Heart right ventricle (tissue), 16 donors: ENCODE data around the gene SPRED3. TPM values are rescaled to one million over a fixed set of nuclear protein-coding genes. Genes with fewer than 3 reads are reported as not detected.

Experiments
- ATAC-seq, 8 donors: fragments of 200-7000 bp; cut with Tn5 transposase; one replicate each; pipeline ENCODE4 v1.9.1; 2020; ENCODE audit warnings: mild to moderate bottlenecking in 8 of 8, moderate library complexity in 8 of 8, moderate number of reproducible peaks in 1 of 8
- DNase-seq, 2 donors: peaks; one replicate each; pipeline ENCODE4 v3.0.0-alpha.2; 2020
- H3K27ac ChIP-seq, 10 donors: fragments of 200-600 bp; sonication (generic) in 2 of 10; one replicate each; pipeline versions ENCODE4 v1.5.0 to v1.8.0; 2020 to 2022; ENCODE audit warnings: mild to moderate bottlenecking in 3 of 10
- H3K27me3 ChIP-seq, 7 donors: fragments of 200-600 bp; one replicate each; pipeline ENCODE4 v1.8.0; 2021 to 2022; ENCODE audit warnings: mild to moderate bottlenecking in 2 of 7
- H3K36me3 ChIP-seq, 9 donors: fragments of 200-600 bp; sonication (generic) in 1 of 9; one replicate each; pipeline versions ENCODE4 v1.5.0 to v1.8.0; 2020 to 2022; ENCODE audit warnings: mild to moderate bottlenecking in 2 of 9
- H3K4me1 ChIP-seq, 9 donors: fragments of 200-600 bp; sonication (generic) in 1 of 9; one replicate each; pipeline versions ENCODE4 v1.5.0 to v1.8.0; 2020 to 2022; ENCODE audit warnings: mild to moderate bottlenecking in 4 of 9
- H3K4me3 ChIP-seq, 10 donors: fragments of 200-600 bp; sonication (generic) in 2 of 10; one replicate each; pipeline versions ENCODE4 v1.5.0 to v1.8.0; 2020 to 2022; ENCODE audit warnings: mild to moderate bottlenecking in 7 of 10, moderate library complexity in 2 of 10
- H3K9me3 ChIP-seq, 11 donors: fragments of 200-600 bp in 10 of 11; sonication (generic) in 2 of 11; one replicate each; pipeline versions ENCODE4 v1.5.0 to v1.8.0; 2013 to 2022; ENCODE audit warnings: mild to moderate bottlenecking in 2 of 11, control low read depth in 1 of 11, moderate library complexity in 1 of 11
- WGBS, 2 donors: extraction: QIAGEN DNeasy Blood & Tissue Kit; methylation state at CpG; one replicate each; pipeline ENCODE4 v1.1.7; 2013; ENCODE audit warnings: inconsistent platforms in 1 of 2; 5-methylcytosine and 5-hydroxymethylcytosine counted together
- intact Hi-C, 10 donors: fragments of 100-400 bp; cut with DNase I; formaldehyde crosslinking; loops; one replicate each; pipeline versions ENCODE4 v1.11.1 to v1.14.2; 2022
- polyA plus RNA-seq, 2 donors: library from polyadenylated mRNA; stranded (reverse); fragments of 200-250 nt; gene quantifications; one replicate each; pipeline ENCODE4 v1.2.3, GENCODE V29; 2013
- total RNA-seq, 10 donors: library from RNA; stranded (reverse); fragmentation: NEBNext Ultra II Directional in 3 of 10; extraction: Animal tissue kit (Norgen Biotek cat#: 25700) in 3 of 10; gene quantifications; one replicate each; pipeline versions ENCODE4 v1.2.1 to v1.2.4, GENCODE V29; 2021 to 2023
- TF ChIP-seq, protein P1 (sequence below), 9 donors: fragments of 200-600 bp; sonication (generic) in 2 of 9; IDR thresholded peaks; one replicate each; pipeline versions ENCODE4 v1.5.0 to v1.8.0; 2021 to 2022; ENCODE audit warnings: antibody characterized with exemption in 9 of 9, mild to moderate bottlenecking in 5 of 9, moderate library complexity in 1 of 9
- donor health status: Arrhythmogenic right ventricular cardiomyopathy.
- donor health status: ischemic (EF 13 %, LVEDD 7.1; RV severe dilation, severe dysfunction).
- donor health status: healthy with polysubstance abuse.
- donor health status: DM: no; HTN: yes; CAD: no.
- donor health status: DM: no; HTN: no; CAD: no.
- donor health status: ischemic (EF 25% LVEDD 6.9; RV normal size, moderate dysfunction).
- donor health status: ischemic (EF 25% LVEDD 5.7; RV mildly dilated, moderate dysfunction).
- donor health status: healthy.
- donor health status: DM: yes; HTN: yes; CAD: no.
- donor health status: Ischemic cardiomyopathy.
- donor health status: ischemic (EF 35%, LVEDD 5.7; RV mildly dilated, moderate dysfunction).
- donor health status: nonischemic (EF 11% LVEDD 7.7; RV severe dilation, severe dysfunction).
- donor health status: DM: yes; HTN: yes; CAD: no.
- donor health status: PGD.
- donor health status: ischemic (EF 29% LVEDD 5.4; RV normal size, mild dysfunction).
- donor health status: nonischemic (EF 23%, LVEDD 6.1; RV moderate dilation, normal function).

The SPRED3 gene
- total and polyA plus RNA-seq, 12 donors, result 0.17 to 1.7 (median 0.54) TPM

- Histone ChIP-seq H3K27ac (no peak overlapping the region), H3K9me3 (no peaks in the 10 kb centered on the region), H3K27me3 (peaks cover 0 to 14% (median 5%) of the 10 kb centered on the region in 7 donors), H3K4me1 (no peaks in the 10 kb centered on the region), H3K4me3 (no peak overlapping the region), H3K36me3 (no peaks in the 10 kb centered on the region)
- intact Hi-C loops, result no loop called here
- WGBS, 2 donors, result 90 to 95% methylated on average over 7 of the region's 7 CpGs
- no peak for DNase-seq
- TF ChIP-seq, protein P1, sequence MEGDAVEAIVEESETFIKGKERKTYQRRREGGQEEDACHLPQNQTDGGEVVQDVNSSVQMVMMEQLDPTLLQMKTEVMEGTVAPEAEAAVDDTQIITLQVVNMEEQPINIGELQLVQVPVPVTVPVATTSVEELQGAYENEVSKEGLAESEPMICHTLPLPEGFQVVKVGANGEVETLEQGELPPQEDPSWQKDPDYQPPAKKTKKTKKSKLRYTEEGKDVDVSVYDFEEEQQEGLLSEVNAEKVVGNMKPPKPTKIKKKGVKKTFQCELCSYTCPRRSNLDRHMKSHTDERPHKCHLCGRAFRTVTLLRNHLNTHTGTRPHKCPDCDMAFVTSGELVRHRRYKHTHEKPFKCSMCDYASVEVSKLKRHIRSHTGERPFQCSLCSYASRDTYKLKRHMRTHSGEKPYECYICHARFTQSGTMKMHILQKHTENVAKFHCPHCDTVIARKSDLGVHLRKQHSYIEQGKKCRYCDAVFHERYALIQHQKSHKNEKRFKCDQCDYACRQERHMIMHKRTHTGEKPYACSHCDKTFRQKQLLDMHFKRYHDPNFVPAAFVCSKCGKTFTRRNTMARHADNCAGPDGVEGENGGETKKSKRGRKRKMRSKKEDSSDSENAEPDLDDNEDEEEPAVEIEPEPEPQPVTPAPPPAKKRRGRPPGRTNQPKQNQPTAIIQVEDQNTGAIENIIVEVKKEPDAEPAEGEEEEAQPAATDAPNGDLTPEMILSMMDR (IDR thresholded peaks at IDR 0.05), result no peak
- no peak for ATAC-seq
Observed at GRCh38 chr19:38445362-38445761, 56.9 kb downstream of the SPRED3 start.

DNA sequence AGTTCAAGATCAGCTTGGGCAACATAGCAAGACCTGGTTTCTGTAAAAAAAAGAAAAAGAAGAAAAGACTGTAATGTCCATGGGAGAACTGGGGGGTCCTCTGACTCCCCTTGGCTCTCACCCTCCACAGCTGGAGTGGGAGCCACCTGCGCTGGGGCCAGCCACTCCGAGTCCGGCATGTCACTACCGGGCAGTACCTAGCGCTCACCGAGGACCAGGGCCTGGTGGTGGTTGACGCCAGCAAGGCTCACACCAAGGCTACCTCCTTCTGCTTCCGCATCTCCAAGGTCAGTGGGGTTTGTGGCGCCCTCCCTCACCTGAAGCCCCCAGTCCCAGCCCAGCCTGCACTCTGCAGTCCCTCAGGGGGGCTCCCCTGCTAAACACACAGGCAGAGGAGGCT, 59.7 kb downstream of the SPRED3 start:
- TF ChIP-seq, protein P1 (IDR thresholded peaks at IDR 0.05), result no peak
- H3K27me3 ChIP-seq, result peaks cover 0 to 2% (median 0%) of the 10 kb centered on the region in 7 donors
- 93 to 94% methylated on average over 9 of the region's 9 CpGs for WGBS, 2 donors
- ATAC-seq, result no peak
- H3K4me1 ChIP-seq, result no peaks in the 10 kb centered on the region
- H3K27ac ChIP-seq, result no peak overlapping the region
- intact Hi-C loops, result no loop called here
- H3K4me3 ChIP-seq, result no peak overlapping the region
- H3K36me3 ChIP-seq, result no peaks in the 10 kb centered on the region
- H3K9me3 ChIP-seq, result no peaks in the 10 kb centered on the region
- DNase-seq, result no peak

Other genes starting within 250 kb of the SPRED3 start
- under 1 TPM in 6 of 10 donors, not detected in 4; 0.16 to 0.72 (median 0.30) TPM for gene DPF1, start 164.5 kb upstream of the SPRED3 start, total RNA-seq
- gene DPF1, start 164.5 kb upstream of the SPRED3 start, polyA plus RNA-seq, result under 1 TPM in 1 of 2 donors, not detected in 1; 0.09 TPM
- gene PPP1R14A, start 132.3 kb upstream of the SPRED3 start, total RNA-seq, result 10 to 100 TPM; 11.2 to 82.6 (median 20.7) TPM
- gene PPP1R14A, start 132.3 kb upstream of the SPRED3 start, polyA plus RNA-seq, result 100 to 1,000 TPM in 1 of 2 donors, 10 to 100 TPM in 1; 45.4 to 184 TPM
- gene SPINT2, start 124.1 kb upstream of the SPRED3 start, total RNA-seq, result 10 to 100 TPM in 7 of 10 donors, 1 to 10 TPM in 3; 4.5 to 29.2 (median 12.7) TPM
- 10 to 100 TPM in 1 of 2 donors, 1 to 10 TPM in 1; 3.4 to 12.7 TPM for gene SPINT2, start 124.1 kb upstream of the SPRED3 start, polyA plus RNA-seq
- 10 to 100 TPM in 1 of 10 donors, 1 to 10 TPM in 7, not detected in 2; 2.2 to 37.9 (median 3.7) TPM for gene C19orf33, start 84.4 kb upstream of the SPRED3 start, total RNA-seq
- 100 to 1,000 TPM in 1 of 2 donors, 10 to 100 TPM in 1; 24.9 to 133 TPM for gene C19orf33, start 84.4 kb upstream of the SPRED3 start, polyA plus RNA-seq
- 10 to 100 TPM; 24.3 to 42.9 (median 30.2) TPM for gene YIF1B, start 72.8 kb upstream of the SPRED3 start, total RNA-seq
- 100 to 1,000 TPM in 1 of 2 donors, 10 to 100 TPM in 1; 47.2 to 115 TPM for gene YIF1B, start 72.8 kb upstream of the SPRED3 start, polyA plus RNA-seq
- gene KCNK6, start 68.9 kb upstream of the SPRED3 start, total RNA-seq, result 10 to 100 TPM in 6 of 10 donors, 1 to 10 TPM in 4; 4.5 to 31.6 (median 13.7) TPM
- 1 to 10 TPM; 5.1 to 8.0 TPM for gene KCNK6, start 68.9 kb upstream of the SPRED3 start, polyA plus RNA-seq
- gene CATSPERG, start 52.9 kb upstream of the SPRED3 start, total RNA-seq, result 1 to 10 TPM in 5 of 10 donors, under 1 TPM in 5; 0.74 to 4.9 (median 1.1) TPM
- gene CATSPERG, start 52.9 kb upstream of the SPRED3 start, polyA plus RNA-seq, result 1 to 10 TPM; 1.1 to 2.5 TPM
- gene PSMD8, start 14.1 kb upstream of the SPRED3 start, total RNA-seq, result 100 to 1,000 TPM; 234 to 426 (median 302) TPM
- 100 to 1,000 TPM; 113 to 513 TPM for gene PSMD8, start 14.1 kb upstream of the SPRED3 start, polyA plus RNA-seq
- gene GGN, start 663 bp upstream of the SPRED3 start, total RNA-seq, result under 1 TPM in 5 of 10 donors, not detected in 5; 0.13 to 0.57 (median 0.40) TPM
- under 1 TPM in 1 of 2 donors, not detected in 1; 0.22 TPM for gene GGN, start 663 bp upstream of the SPRED3 start, polyA plus RNA-seq
- gene FAM98C, start 14.4 kb downstream of the SPRED3 start, total RNA-seq, result 10 to 100 TPM in 9 of 10 donors, 1 to 10 TPM in 1; 9.8 to 16.1 (median 12.2) TPM
- 10 to 100 TPM; 13.3 to 14.1 TPM for gene FAM98C, start 14.4 kb downstream of the SPRED3 start, polyA plus RNA-seq
- 1 to 10 TPM in 5 of 10 donors, under 1 TPM in 5; 0.42 to 3.5 (median 0.99) TPM for gene RASGRP4, start 37.5 kb downstream of the SPRED3 start, total RNA-seq
- gene RASGRP4, start 37.5 kb downstream of the SPRED3 start, polyA plus RNA-seq, result 1 to 10 TPM in 1 of 2 donors, under 1 TPM in 1; 0.64 to 1.0 TPM
- gene RYR1, start 45.0 kb downstream of the SPRED3 start, total RNA-seq, result 1 to 10 TPM in 3 of 10 donors, under 1 TPM in 7; 0.30 to 1.7 (median 0.74) TPM
- gene RYR1, start 45.0 kb downstream of the SPRED3 start, polyA plus RNA-seq, result 1 to 10 TPM in 1 of 2 donors, under 1 TPM in 1; 0.20 to 1.7 TPM
- 1 to 10 TPM in 8 of 10 donors, under 1 TPM in 2; 0.52 to 9.1 (median 1.5) TPM for gene MAP4K1, start 229.3 kb downstream of the SPRED3 start, total RNA-seq
- gene MAP4K1, start 229.3 kb downstream of the SPRED3 start, polyA plus RNA-seq, result 1 to 10 TPM in 1 of 2 donors, under 1 TPM in 1; 0.99 to 2.1 TPM
- gene EIF3K, start 230.5 kb downstream of the SPRED3 start, total RNA-seq, result 100 to 1,000 TPM; 505 to 677 (median 631) TPM
- gene EIF3K, start 230.5 kb downstream of the SPRED3 start, polyA plus RNA-seq, result 100 to 1,000 TPM; 572 to 845 TPM